HepG2 (cell line): Measurements from ENCODE around the gene HDAC5. TPM values are rescaled to one million over a fixed set of nuclear protein-coding genes. Genes with fewer than 3 reads are reported as not detected.

Experiments used
- ARNTL ChIP-seq: sonication (generic); formaldehyde crosslinking; IDR thresholded peaks from 2 replicates; pipeline ENCODE4 v1.4.0; 2020; ENCODE audit warnings: mild to moderate bottlenecking, missing genetic modification reagents
- BCLAF1 ChIP-seq: fragments of 450-650 bp; IDR thresholded peaks from 2 replicates; pipeline ENCODE4 v1.6.1; 2017; ENCODE audit warnings: mild to moderate bottlenecking
- CHD2 ChIP-seq: IDR thresholded peaks from 2 replicates; pipeline ENCODE4 v1.6.1; 2011; ENCODE audit warnings: low read depth, low read length, improper control_type of control experiment
- ELF1 ChIP-seq: sonication (generic); formaldehyde crosslinking; IDR thresholded peaks from 2 replicates; pipeline ENCODE4 v1.4.0; 2020; ENCODE audit warnings: missing genetic modification reagents
- ELF4 ChIP-seq: sonication (generic); formaldehyde crosslinking; IDR thresholded peaks from 2 replicates; pipeline ENCODE4 v1.5.0; 2020; ENCODE audit warnings: missing genetic modification reagents, mild to moderate bottlenecking, moderate library complexity, borderline replicate concordance
- GZF1 ChIP-seq: sonication (generic); formaldehyde crosslinking; IDR thresholded peaks from 2 replicates; pipeline ENCODE4 v1.5.1; 2020; ENCODE audit warnings: mild to moderate bottlenecking, missing genetic modification reagents
- MYC ChIP-seq: sonication (generic); formaldehyde crosslinking; IDR thresholded peaks from 2 replicates; pipeline ENCODE4 v1.9.0; 2021; ENCODE audit warnings: missing genetic modification reagents, borderline replicate concordance
- NFKB2 ChIP-seq: sonication (generic); formaldehyde crosslinking; IDR thresholded peaks from 2 replicates; pipeline ENCODE4 v1.4.0; 2020; ENCODE audit warnings: missing genetic modification reagents, borderline replicate concordance
- SETDB1 ChIP-seq: sonication (generic); formaldehyde crosslinking; IDR thresholded peaks from 2 replicates; pipeline ENCODE4 v1.5.1; 2020; ENCODE audit warnings: missing genetic modification reagents, mild to moderate bottlenecking, borderline replicate concordance
- TRIM22 ChIP-seq: fragments of 450-650 bp; IDR thresholded peaks from 2 replicates; pipeline ENCODE4 v1.6.1; 2017
- ZNF136 ChIP-seq: sonication (generic); formaldehyde crosslinking; IDR thresholded peaks from 2 replicates; pipeline ENCODE4 v1.8.1; 2022; ENCODE audit warnings: low read depth, mild to moderate bottlenecking, moderate library complexity, missing genetic modification reagents
- ZNF234 ChIP-seq: sonication (generic); formaldehyde crosslinking; conservative IDR thresholded peaks from 2 replicates; pipeline ENCODE4 v1.5.1; 2020; ENCODE audit warnings: mild to moderate bottlenecking, missing genetic modification reagents
- ZNF350 ChIP-seq: sonication (generic); formaldehyde crosslinking; IDR thresholded peaks from 2 replicates; pipeline ENCODE4 v1.4.0; 2020; ENCODE audit warnings: mild to moderate bottlenecking, low read depth, missing genetic modification reagents, borderline replicate concordance
- ZSCAN9 ChIP-seq: IDR thresholded peaks from 2 replicates; pipeline ENCODE4 v1.6.1; 2016; ENCODE audit warnings: borderline replicate concordance
- polyA plus RNA-seq, 8 experiments: library from polyadenylated mRNA; depleted of rRNA in 3 of 8; stranded (reverse) in 7 of 8; unstranded in 1 of 8; fragments of >200 nt; fragmentation: Illumina TruSeq in 4 of 8; extraction: Trizol in 4 of 8; gene quantifications; 2 replicates each; pipeline versions ENCODE4 v1.2.1 to v1.2.3, GENCODE V29; 2011 to 2016; ENCODE audit warnings: low read depth in 4 of 8, missing spikeins in 1 of 8, mixed read lengths in 1 of 8; ENCODE audit not compliant: insufficient read depth in 1 of 8
- total RNA-seq, 5 experiments: library from RNA; depleted of rRNA; stranded (reverse); fragments of >200 nt; fragmentation: Illumina TruSeq; extraction: Trizol; gene quantifications; 2 replicates each; pipeline ENCODE4 v1.2.3, GENCODE V29; 2016; ENCODE audit warnings: low read depth in 1 of 5
- TF ChIP-seq, protein P1 (sequence below): sonication (generic); formaldehyde crosslinking; IDR thresholded peaks from 2 replicates; pipeline ENCODE4 v1.4.0; 2020; ENCODE audit warnings: missing genetic modification reagents, borderline replicate concordance
- TF ChIP-seq, protein P2 (sequence below): IDR thresholded peaks from 2 replicates; pipeline ENCODE4 v1.6.1; 2012; ENCODE audit warnings: inconsistent platforms
- TF ChIP-seq, protein P3 (sequence below): sonication (generic); formaldehyde crosslinking; IDR thresholded peaks from 2 replicates; pipeline ENCODE4 v1.4.0; 2020; ENCODE audit warnings: missing genetic modification reagents, low read depth, mild to moderate bottlenecking, borderline replicate concordance

Gene HDAC5
- total and polyA plus RNA-seq, 2 of the 13 experiments (the other 11 are each of a cell fraction or from before 2014, with no cell fraction given), result 46.4 to 85.4 TPM

DNA sequence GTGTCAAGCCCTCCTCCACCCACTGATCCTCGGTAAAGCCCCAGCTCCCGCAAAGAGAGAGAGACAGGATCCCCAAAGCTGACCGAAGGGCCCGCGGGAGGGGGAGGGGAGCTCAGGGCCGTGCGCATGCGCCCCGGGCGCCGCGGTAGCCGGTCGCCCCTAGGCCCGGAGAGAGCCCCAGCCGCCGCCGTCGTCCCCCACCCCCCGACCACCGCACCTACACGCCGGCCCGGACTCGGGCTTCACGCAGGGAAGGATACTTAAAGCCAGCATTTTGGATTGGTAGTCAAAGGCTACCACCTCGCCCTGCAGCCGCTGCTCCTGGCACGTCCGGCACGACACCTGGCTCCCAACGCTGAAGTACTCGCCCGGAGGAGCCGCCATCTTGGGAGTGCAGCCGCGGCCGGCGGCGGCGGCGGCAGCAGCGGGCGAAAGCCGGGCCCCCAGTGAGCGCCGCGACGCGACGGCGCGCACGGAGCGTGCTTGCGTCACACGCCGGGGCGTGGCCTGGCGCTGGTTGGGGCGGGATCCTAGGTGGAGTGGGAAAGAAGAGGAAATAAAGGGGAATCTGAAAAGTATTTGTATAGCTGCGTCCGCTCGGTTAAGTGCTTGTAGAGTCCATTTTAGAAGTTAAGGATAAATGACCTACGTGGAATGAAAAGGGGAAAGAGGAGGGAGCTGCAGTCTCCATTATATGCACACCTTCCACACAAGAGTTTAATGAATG, 57.1 kb downstream of the HDAC5 start, which contains the start of gene LSM12 (continued):
- TF ChIP-seq BCLAF1 (no peak), CHD2 (peak; percentile 50; the same call in 1 of the 2 replicates), ELF1 (CRISPR knock-in tag) (peak; percentile 37; the same call in 1 of the 2 replicates), ELF4 (CRISPR knock-in tag) (no peak), MYC (CRISPR knock-in tag) (peak; percentile 72), ZNF350 (no peak), SETDB1 (CRISPR knock-in tag) (no peak), NFKB2 (CRISPR knock-in tag) (peak; percentile 69; the same call in 1 of the 2 replicates), TRIM22 (no peak), GZF1 (no peak), ZSCAN9 (CRISPR knock-in tag) (0 out of 2 replicates have a peak, but pooled peaks have one; percentile 38), ARNTL (CRISPR knock-in tag) (peak; percentile 64; the same call in 1 of the 2 replicates), ZNF136 (no peak), ZNF234 (CRISPR knock-in tag) (no peak)
- TF ChIP-seq, protein P1, sequence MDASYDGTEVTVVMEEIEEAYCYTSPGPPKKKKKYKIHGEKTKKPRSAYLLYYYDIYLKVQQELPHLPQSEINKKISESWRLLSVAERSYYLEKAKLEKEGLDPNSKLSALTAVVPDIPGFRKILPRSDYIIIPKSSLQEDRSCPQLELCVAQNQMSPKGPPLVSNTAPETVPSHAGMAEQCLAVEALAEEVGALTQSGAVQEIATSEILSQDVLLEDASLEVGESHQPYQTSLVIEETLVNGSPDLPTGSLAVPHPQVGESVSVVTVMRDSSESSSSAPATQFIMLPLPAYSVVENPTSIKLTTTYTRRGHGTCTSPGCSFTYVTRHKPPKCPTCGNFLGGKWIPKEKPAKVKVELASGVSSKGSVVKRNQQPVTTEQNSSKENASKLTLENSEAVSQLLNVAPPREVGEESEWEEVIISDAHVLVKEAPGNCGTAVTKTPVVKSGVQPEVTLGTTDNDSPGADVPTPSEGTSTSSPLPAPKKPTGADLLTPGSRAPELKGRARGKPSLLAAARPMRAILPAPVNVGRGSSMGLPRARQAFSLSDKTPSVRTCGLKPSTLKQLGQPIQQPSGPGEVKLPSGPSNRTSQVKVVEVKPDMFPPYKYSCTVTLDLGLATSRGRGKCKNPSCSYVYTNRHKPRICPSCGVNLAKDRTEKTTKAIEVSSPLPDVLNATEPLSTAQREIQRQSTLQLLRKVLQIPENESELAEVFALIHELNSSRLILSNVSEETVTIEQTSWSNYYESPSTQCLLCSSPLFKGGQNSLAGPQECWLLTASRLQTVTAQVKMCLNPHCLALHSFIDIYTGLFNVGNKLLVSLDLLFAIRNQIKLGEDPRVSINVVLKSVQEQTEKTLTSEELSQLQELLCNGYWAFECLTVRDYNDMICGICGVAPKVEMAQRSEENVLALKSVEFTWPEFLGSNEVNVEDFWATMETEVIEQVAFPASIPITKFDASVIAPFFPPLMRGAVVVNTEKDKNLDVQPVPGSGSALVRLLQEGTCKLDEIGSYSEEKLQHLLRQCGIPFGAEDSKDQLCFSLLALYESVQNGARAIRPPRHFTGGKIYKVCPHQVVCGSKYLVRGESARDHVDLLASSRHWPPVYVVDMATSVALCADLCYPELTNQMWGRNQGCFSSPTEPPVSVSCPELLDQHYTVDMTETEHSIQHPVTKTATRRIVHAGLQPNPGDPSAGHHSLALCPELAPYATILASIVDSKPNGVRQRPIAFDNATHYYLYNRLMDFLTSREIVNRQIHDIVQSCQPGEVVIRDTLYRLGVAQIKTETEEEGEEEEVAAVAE (CRISPR knock-in tag), result no peak; the same call in 1 of the 2 replicates
- TF ChIP-seq, protein P2, sequence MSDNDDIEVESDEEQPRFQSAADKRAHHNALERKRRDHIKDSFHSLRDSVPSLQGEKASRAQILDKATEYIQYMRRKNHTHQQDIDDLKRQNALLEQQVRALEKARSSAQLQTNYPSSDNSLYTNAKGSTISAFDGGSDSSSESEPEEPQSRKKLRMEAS, result peak; percentile 77
- TF ChIP-seq, protein P3, sequence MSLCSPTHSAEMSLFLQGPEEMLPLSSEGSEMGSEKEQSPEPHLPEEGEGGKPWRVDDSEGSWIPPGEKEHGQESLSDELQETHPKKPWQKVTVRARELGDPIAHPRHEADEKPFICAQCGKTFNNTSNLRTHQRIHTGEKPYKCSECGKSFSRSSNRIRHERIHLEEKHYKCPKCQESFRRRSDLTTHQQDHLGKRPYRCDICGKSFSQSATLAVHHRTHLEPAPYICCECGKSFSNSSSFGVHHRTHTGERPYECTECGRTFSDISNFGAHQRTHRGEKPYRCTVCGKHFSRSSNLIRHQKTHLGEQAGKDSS (CRISPR knock-in tag), result peak; percentile 76; the same call in 1 of the 2 replicates
